Measurements from ENCODE around the gene C1QBP.
A peak's percentile ranks its signal among the peaks of the same experiment; 100 is the strongest.
"Not testable (repeated sequence)": the region's sequence is repeated elsewhere in the genome, so short reads cannot be mapped to it uniquely, and the experiment has no call there.

Gene C1QBP, protein sequence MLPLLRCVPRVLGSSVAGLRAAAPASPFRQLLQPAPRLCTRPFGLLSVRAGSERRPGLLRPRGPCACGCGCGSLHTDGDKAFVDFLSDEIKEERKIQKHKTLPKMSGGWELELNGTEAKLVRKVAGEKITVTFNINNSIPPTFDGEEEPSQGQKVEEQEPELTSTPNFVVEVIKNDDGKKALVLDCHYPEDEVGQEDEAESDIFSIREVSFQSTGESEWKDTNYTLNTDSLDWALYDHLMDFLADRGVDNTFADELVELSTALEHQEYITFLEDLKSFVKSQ

DNA sequence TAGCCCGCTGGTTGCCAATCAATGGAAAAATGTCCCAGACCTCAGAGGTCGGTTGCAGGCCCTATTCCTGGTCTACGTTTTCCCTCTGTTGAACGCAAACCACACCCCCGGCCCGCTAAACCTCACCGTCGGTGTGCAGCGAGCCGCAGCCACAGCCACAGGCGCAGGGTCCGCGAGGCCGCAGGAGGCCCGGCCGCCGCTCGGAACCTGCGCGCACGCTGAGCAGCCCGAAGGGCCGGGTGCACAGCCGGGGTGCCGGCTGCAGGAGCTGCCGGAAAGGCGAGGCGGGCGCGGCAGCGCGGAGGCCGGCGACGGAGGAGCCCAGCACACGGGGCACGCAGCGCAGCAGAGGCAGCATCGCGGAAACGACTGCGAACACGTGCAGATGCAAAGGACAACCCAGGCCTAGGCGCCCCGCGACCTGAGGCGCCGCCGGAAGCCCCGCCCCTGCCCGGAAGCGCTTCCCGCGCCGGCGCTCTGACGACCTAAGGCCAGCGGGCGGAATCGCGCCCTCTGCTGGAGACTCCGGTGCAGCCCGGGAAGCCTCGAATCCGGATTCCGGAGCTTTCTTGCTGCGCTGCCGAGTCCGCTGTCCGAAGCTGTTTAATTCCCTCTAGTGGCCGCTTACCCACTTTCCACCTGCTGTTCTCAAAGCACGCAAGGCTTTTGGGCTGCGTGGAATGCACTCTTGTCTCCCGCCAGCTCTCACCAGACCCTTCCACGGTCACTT is at the start of gene C1QBP:
TSS of gene C1QBP (minus strand) at position 440 of the 730 bp plus-strand sequence. CDS start at position 358, 82 bp downstream.
- DNase-seq (ENCODE audit: low read depth in 2 of 2), result peak; percentile 65 to 68

DNA sequence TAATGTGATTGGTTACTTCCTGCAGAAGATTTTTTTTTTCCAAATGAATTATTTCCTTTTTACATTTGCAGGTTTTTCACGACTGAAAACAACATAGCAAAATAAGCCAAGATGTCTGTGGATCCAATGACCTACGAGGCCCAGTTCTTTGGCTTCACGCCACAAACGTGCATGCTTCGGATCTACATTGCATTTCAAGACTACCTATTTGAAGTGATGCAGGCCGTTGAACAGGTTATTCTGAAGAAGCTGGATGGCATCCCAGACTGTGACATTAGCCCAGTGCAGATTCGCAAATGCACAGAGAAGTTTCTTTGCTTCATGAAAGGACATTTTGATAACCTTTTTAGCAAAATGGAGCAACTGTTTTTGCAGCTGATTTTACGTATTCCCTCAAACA is 49.8 kb upstream of the C1QBP start:
- no peak for DNase-seq (ENCODE audit: low read depth in 2 of 2)

DNA sequence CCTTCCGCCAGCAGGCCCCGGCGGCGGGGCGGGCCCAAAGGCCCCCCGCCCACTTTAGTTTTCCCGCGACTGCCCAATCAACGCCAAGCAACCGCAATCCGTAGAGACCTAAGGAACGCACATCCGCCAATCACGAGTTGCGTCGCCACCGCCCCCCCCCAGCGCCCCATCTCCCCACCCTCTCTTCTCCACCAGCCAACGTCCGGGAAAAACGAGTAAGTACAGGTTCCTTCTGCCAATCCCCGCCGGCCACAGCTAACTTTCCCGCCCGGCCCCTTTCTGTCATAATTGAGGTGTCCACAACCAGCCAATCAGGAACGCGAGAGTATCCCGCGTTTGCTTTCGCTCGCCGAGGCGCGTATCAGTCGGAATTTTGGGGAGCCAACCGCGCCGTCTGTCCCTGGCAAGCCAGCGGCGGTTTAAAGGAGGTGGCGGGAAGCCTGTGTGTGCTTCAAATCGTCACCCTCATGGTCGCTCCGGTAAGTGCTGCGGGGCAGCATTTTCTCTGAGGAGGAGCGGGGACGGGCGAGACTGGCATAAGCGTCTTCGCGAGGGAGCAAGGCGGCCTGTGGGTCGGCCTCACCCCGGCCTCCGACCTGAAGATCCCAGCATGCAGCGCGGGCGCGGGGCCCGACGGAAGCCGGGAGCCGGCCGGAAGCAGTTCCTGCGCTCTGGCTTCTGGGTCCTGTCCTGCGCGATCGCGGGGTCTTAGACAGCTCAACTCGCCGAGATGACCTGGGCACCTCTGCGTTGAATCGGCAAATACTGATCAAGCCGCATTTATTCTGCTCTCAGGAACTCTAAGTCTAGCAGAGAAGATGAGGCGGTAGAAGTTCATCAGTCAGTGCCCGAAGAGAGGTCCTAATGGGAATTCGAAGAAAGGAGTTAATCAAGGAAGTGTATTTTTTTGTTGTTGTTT is 47.5 kb upstream of the C1QBP start, which contains the start of gene MIS12:
TSS of gene MIS12 (plus strand) at position 361 of the 919 bp plus-strand sequence. CDS start 2,297 bp downstream, outside the sequence.
- DNase-seq (ENCODE audit: low read depth in 2 of 2), result peak; percentile 99

DNA sequence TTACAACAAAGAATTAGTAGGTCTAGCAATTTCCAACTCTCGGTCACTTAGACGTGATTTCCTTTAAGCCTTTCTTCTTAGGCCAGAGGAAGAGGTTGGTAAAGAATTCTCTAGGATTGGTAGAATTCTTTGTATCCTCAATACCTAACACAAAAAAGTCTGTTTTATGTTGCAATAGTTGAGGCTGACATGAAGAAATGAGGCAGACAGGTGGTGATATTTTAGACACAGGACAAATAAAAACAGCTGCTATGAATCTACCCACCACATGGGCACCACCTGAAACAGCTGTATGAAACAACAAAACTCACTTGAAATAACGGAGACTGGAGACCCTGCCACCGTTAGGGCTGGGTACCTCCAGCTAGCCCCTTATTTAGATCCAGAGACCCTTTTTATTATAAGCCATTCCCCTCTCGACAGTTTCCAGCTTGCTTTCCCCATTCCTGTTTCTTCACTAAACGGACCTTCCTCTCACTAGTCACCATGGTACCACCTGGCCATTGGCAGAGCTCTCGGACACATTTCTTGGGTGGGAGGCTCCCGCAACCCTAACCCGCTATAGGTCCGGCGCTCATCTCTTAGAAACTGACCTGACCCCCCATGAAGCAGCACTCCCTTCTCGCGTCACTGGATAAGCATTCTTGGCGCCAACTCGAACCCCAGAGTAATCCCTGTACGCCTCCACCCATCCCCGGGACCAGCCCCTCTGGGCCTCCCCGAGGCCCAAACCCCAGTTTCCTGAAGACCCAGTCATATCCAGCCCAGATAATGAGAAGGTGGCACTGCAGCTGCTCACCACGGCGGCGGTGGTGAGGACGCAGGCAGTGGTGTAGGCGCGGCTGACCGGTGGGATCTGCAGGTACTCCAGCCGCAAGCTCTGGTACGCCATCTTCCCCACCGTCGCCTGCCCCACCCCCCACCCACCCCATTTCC is 46.6 kb upstream of the C1QBP start, which contains the start of gene DERL2:
TSS of gene DERL2 (minus strand) at position 909 of the 936 bp plus-strand sequence. CDS start at position 892, 17 bp downstream.
- DNase-seq (ENCODE audit: low read depth in 2 of 2), result no peak

DNA sequence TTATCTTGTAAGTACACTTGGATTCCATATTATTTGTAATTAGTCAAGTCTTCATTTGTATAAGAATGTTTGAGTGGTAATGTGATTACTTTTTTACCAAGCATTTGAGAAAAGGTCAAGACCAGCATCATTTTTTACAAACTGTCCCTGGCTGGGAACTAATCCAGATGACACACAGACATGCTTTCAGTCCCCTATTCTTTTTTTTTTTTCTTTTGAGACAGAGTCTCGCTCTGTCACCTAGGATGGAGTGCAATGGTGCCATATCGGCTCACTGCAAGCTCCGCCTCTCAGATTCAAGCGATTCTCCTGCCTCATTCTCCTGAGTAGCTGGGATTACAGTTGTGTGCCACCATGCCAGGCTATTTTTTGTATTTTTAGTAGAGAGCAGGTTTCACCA is 42.5 kb upstream of the C1QBP start:
- DNase-seq (ENCODE audit: low read depth in 2 of 2), result no peak

DNA sequence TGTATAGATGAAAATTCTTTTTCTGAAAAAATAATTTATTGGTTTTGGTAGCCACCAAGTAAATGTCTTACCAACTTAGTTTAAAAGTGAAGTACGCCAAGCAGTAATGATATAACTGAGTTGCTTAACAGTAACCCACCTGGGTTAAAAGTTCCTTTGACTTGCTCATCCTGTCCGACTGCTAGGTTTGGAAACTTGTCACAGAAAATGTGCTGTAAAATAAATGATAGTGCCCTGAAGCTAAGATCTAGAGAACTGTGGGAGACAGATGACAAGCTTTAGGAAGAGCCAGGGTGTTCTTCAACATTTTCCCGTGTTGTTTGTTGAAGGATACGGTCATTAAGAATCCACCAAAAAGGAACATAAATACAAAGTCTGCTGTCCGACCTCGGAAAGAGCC is 42.0 kb upstream of the C1QBP start:
- no peak for DNase-seq (ENCODE audit: low read depth in 2 of 2)

DNA sequence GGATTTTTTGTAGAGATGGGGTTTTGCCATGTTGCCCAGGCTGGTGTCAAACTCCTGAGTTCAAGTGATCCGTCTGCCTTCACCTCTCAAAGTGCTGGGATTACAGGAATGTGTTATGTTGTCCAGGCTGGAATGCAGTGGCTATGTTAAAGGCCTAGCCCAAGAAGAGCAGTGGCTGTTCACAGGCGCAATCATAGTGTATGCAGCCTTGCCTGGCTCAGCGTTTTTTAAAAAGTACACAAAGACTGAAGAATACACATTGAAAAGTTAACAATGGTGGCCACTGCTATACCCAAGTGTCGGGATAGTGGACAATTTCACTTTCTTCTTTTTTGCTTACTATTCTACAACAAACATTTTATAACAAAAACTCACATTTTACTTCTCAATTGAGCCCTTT is 40.0 kb upstream of the C1QBP start:
- DNase-seq (ENCODE audit: low read depth in 2 of 2), result no peak

DNA sequence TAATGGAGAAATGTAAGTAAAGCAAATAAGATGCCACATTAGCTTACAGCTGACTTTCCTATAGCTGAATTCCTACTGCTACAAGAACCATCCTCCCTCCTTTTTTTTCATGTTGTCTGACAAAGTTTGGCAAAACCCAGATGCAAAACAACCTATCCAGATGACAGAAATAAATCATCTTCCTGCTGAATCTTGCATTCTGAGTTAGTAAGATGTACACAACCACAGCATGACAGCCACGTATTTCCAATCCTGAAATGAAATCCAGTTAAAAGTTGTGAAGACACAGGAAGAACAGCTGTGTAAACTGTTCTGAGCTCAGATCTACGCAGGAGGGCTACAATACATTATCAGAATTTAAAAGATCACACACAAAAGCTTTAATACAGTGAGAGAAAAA is 35.0 kb upstream of the C1QBP start:
- DNase-seq (ENCODE audit: low read depth in 2 of 2), result no peak

DNA sequence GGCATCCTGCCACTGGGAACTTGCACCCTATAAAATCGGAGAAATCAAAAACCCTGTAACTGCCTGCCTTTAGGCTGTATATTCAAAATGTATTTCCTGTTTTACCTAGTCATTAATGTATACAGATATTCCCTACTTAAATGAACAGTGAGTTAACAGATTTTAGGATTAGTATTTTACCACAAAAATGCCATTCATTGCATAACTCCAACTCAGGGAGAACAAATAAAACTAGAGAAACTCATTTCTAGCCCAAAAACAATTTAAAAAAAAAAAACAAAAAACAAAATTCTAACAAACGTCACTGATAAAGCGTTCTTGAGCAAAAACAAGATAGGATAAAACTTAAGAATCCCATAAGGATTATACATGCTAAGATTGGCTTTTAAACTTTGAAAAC is 33.6 kb upstream of the C1QBP start:
- DNase-seq (ENCODE audit: low read depth in 2 of 2), result no peak

DNA sequence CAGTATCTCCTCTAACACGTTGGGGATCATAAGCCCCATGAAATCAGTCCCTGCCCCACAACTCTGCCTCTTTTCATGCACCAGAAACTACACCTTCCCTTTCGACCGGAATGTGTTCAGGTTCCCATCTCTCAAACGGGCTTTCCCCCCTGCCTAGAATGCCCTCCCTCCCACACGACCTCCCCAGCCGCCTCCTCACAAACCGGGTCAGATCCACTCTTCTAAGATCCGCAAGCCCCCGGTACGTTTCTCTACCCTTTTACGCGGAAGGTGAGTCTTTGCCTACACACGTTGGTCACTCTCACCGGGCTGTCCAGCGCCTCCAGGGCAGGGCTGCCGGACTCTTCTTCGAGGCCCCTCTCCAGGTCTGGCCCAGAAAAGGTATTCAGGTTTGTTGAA is 29.1 kb upstream of the C1QBP start:
- no peak for DNase-seq (ENCODE audit: low read depth in 2 of 2)

DNA sequence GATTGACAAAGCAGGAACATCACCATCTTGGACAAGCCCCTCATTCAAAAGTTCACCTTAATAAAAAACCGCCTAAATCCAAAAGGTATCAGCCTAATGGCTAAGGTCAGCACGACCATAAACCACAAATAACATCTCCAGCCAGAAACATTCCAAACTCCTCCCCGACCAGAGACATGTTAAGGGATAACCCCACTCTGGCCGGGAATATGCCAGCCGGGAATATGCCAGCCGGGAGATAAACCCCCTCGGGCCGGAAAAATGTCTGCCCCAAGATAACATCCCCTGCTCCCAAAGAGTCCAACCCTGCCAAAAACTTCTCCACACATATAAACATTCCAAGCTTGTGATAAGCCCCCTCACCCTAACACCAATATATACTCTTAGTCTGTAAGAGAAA is 28.5 kb upstream of the C1QBP start:
- DNase-seq (ENCODE audit: low read depth in 2 of 2), result no peak

DNA sequence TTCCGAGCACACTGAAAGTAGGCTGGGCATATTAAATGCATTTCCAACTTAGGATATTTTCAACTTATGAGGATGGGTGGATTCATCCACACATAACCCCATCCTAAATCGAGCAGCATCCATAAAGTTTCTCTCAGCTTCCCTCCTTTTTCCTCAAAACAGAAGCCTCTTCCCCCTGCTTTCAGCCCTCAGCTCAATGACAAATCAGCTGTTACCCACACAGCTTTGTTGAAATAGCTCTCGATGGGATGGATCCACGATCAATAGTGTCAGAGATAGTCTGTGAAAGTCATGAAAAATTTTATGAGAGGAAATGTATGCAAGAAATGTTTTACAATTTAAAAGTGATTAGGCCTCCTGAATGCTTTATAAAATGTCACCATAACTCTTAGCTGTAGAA is 27.3 kb upstream of the C1QBP start:
- DNase-seq (ENCODE audit: low read depth in 2 of 2), result no peak

DNA sequence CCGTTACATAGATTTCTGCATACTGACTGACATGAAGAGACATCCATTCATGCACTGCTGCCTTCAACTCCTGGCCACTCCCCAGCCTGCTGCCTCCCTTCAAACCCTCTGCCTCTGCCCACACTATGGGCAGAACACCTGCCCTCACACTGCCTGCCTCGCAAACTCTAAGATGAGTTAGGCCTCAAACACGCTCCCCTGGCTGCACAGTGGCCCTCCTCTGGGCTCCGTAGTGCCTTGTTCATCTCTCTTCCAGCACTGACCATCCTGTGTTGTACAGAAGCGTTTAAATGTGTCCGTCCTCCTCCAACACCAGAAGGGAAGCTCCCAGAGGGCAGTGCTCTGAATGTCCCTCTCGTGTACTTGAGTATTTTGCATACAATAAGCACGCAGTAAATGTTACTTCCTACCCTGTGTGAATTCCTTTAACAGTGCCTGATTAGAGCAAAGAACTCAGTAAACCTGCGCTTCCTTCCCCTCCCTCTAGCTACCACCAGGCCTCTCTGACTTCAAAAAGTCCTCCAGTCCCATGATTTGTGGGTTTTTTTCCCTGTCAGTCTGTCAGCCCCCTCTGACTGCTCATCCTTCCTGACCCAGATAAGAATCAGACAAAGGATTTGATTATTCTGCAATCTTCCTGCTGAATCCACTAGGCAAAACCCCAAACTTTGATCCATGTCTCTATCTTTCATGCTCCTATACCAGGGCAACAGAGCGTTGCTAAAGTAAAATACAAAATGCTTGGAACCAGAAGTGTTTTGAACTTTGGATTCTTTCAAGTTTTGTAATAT is 26.0 kb upstream of the C1QBP start:
- DNase-seq (ENCODE audit: low read depth in 2 of 2), result no peak

DNA sequence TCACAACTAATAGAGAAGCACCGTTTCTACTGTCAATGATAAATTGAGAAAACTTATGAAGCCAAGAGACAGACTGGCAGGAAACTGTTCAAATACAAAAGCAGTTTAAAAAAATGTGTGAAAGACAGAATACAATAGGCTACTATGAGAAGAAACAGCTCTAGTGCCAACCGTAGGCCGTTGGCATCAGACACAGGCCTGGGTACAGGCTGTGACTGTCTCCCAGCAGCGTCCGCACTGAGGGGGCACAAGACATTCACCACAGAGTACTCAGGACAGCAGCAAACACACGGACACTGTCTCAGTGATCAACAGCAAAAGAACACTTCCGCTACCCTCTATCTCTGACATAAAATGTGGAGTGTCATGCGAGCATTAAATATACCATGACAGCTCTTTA is 7.8 kb upstream of the C1QBP start:
- no peak for DNase-seq (ENCODE audit: low read depth in 2 of 2)

DNA sequence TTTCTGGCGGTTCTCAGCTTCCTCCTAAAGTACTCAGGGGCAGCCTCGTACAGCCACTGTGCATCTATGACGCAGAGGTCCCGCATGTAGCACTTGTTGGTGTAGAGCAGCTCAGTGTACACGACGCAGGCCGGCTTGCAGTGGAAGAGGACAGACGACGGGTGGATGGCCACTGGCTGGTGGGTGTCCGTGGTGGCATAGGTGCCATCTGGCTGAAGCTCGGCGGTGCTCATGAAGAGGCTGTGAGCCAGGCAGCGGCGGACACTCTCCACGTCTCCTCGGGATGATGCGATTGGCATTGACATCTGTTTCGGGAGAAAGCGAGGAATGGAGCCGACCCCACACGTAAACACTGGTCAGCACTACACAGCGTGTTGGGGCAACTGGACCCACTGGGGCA is 5.3 kb upstream of the C1QBP start:
- no peak for DNase-seq (ENCODE audit: low read depth in 2 of 2)

DNA sequence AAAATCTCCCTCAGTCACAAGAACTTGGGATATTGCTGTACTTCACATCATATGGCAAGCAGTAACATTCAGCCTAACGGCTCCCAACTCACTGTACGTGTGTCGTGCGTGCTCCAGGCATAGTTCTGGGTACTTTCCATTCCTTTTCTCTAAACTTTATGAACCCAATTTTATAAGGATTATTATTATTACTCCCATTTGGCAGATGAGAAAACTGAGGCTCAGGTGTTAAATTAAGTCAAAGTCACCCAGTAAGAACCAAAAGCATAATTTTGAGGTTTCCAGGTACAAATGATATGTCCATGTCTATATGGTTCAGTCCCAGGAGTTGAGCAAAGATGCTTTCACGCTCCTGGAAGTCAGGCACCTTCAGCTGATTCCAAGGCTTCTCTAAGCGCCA is 4.8 kb upstream of the C1QBP start:
- DNase-seq (ENCODE audit: low read depth in 2 of 2), result no peak

DNA sequence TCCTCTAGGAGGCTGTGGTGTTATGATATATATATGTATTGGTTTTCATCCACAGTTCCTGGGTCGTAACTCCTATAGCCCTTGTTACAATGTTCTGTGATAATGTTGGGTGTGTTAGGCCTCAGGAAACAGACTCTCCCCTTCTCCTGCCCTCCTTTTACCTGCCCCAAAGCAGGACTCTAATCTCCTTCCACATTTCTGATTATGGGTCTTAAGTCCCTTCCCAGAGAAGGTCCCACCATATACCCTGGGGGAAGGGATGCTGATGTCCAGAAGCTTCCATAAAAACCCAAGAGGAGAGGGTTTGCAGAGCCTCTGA is 450 bp upstream of the C1QBP start:
- DNase-seq (ENCODE audit: low read depth in 2 of 2), result no peak

DNA sequence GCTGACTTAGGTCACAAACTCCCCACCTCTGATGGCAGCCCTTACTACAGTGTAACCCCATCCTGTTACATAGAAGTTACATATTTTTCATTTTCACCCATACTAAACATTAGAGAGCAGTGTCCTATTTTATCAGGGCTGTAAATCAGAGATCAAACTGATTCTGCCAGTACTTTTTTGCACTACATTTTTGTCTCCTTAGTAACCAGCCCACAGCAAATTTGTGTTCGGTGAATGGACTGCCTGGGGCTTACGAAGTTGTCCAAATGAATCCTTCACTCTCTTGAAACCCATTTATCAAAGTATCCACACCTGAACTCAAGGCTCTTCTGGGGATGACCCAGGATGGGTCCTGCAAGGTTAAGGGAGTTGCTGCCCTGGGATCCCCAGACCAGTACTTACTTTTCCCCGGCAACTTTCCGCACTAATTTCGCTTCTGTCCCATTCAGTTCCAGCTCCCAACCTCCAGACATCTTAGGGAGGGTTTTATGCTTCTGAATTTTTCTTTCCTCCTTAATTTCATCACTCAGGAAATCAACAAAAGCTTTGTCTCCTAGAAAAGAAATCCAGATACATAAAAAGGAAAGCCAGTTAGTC is 1.1 kb downstream of the C1QBP start:
- DNase-seq (ENCODE audit: low read depth in 2 of 2), result no peak

DNA sequence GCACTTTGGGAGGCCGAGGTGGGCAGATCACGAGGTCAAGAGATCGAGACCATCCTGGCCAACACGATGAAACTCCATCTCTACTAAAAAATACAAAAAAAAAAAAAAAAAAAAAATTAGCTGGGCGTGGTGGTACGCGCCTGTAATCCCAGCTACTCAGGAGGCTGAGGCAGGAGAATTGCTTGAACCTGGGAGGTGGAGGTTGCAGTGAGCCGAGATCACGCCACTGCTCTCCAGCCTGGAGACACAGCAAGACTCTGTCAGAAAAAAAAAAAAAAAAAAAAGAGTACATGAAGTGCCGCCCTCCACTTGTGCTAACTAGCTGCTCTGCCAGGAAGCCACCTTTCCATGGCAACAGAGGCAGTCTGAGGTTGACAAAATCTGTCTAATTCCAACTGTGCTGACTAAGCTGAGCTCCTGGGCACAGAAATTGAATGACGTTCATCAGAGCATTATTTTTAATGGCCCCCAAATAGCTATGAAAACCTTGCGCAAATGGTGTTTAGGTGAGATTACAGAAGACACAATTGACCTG is 3.1 kb downstream of the C1QBP start:
- not testable (repeated sequence) for DNase-seq (ENCODE audit: low read depth in 2 of 2)

DNA sequence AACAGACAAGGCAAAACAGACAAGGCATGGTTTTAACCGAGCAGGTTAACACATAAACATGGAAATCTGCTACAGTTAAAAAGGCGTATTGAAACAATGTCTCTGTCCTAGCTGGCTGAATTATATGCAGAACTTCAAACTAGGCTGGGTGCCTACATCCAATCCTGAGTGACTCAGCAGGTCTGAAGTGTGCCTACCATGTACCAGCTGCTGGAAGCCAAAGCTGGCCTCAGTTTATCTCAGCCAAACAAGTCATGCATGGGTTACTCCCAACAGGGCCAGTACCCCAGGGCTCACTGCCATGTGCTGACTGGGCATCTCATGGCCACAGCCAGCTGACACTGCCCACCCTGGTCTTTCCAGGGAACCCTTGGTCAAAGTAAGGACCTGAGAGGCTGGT is 4.0 kb downstream of the C1QBP start:
- DNase-seq (ENCODE audit: low read depth in 2 of 2), result no peak
